ENCODE data around the gene NAP1L4.

Gene NAP1L4, protein sequence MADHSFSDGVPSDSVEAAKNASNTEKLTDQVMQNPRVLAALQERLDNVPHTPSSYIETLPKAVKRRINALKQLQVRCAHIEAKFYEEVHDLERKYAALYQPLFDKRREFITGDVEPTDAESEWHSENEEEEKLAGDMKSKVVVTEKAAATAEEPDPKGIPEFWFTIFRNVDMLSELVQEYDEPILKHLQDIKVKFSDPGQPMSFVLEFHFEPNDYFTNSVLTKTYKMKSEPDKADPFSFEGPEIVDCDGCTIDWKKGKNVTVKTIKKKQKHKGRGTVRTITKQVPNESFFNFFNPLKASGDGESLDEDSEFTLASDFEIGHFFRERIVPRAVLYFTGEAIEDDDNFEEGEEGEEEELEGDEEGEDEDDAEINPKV

DNA sequence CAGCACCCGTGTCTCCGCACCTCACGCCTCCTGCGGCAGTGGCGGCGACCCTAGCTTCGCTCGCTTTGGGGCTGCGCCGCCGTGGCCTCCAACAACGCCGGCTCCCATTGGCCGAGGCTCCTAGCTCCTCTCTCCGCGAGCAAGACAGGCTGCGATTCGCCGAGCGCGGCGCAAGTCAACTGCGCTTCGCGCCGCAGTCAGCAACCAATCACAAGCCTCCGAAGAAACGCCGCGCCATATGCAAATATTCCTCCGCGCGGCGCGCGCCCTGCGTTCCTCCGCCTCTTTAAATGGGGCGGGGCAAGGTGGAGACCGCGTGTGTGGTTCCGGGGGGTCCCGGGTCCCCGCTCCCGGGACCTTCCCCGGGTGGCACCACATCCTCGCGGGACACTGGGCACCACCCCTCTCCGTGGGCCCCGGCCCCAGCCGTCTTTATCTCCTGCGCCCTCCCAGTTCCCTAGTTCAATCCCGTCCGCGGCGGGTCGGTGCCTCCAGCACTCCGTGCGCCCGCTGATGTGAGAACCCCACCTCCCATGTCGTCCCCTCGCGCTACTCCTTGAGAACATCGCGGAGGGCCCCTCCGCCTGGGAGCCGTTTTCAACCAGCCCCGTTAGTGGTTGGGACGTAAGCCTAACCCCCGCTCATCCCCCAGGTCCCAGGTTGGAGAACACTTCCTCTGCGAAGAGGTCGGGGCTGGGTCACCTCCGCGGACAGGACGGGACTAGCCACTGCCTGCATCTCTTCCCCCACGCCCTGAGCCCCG, at the start of gene NAP1L4:
NAP1L4 (minus strand) TSS at position 96 of the 763 bp plus-strand sequence. CDS start 13,109 bp downstream, outside the sequence.
- DNase-seq (ENCODE audit: insufficient read length, low spot score) (peak; percentile 99), FAIRE-seq (peak; percentile 82)

DNA sequence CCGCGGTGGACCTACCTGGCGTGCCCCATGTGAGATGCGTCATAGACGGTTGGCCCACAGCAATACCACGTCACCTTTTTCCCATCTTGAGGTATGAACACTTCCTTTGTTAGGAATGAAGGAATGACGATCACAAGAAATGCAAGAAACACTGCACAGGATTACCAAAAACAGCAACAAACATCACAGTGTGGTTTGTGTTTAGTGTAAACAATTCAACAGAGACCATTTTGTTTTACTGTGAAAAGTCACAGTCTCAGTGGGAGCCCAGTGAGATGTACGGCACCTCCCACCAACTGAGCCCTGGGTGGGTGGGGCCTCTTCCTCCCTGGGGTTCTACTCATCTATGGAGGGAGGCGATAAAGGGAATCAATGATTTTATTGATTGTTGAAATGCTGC, 48.8 kb upstream of the NAP1L4 start:
- DNase-seq (ENCODE audit: insufficient read length, low spot score), result no peak
- no peak for FAIRE-seq

DNA sequence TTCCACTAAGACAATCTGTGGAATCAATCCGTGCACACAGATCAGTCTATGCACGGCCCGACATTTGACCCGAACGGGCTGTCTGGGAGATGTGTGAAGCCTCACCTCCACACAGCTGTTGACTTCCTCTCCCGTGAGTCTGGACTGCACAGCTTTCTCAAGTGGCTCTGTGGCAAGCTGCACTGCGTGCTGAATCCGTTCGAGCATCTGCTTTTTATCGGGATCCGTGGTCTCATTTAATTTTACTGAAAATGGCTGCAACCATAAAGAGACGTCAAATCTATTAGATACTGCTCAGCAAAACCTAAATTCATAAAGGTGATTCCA, 45.8 kb upstream of the NAP1L4 start:
- FAIRE-seq (no peak), DNase-seq (ENCODE audit: insufficient read length, low spot score) (no peak)

DNA sequence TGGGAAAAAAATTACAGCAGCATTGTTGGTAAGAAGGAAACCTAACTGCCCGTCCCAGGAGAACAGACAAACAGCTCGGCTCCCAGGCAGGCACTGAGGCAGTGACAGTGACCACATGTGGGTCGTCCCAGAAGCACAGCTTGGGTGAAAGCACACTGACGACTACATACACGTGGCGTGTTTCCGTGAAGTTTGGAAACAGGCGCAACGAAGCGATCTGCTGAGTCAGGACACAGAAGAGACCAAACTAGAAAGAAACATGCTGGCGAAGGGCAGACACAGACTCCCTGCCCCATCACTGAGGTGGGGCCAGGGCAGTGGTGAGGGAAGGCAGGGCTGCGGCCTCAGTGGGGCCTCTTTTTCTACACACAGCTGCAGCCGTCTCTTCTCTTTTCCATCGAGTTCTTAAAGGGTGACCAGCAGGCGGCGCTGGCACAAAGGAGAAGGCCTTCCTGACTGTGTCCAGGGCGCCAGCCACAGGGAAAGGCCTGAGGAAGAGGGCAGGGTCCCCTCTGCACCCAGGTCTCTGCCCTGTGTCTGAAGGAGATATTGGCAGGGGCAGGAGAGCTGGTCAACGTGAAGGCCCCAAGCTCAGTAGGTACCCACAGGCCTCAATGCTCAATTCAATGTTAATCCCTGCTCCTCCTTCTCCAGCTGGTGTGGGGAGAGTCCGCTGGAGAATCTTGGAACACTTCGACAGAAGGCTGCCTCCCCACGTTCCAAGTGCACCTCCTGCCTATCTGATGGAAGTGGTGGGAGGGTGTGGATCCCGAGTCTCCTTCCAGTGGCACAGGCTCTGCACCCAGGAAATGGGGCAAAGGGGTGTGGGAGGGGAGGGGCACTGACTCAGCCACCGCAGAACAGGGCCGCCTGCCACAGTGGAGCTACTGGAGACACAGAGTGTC, 45.2 kb upstream of the NAP1L4 start:
- FAIRE-seq (peak; percentile 31), DNase-seq (ENCODE audit: insufficient read length, low spot score) (peak; percentile 63)

DNA sequence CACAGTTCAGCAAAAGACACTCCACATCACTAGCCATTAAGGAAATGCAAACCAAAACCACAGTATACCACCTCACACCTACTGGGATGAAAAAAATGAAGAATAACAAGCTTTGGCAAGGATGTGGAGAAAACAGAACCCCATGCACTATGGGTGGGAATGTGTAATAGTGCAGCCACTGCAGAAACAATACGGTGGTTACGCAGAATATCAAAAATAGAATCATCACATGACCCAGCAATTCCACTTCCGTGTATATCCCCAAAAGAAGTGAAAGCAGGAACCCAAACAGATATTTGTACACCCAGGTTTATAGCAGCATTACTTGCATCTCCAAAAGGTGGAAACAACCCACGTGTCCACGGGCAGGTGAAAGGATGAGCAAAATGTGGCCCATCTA, 44.3 kb upstream of the NAP1L4 start:
- FAIRE-seq, result peak; percentile 20
- DNase-seq (ENCODE audit: insufficient read length, low spot score), result no peak

DNA sequence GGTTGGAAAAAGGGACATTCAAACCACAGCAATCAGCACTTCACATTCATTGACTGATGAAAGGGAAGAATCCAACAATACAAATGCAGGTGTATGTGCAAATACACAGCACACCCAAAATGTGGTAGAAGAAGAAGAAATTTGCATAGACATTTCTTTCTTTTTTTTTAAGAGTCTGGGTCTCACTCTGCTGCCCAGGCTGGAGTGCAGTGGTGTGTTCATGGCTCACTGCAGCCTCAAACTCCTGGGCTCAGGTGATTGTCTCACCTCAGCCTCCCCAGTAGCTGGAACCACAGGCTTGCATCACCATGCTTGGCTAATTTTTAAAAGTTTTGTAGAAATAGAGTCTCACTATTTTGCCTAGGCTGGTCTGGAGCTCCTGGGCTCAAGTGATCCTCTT, 43.2 kb upstream of the NAP1L4 start:
- FAIRE-seq (no peak), DNase-seq (ENCODE audit: insufficient read length, low spot score) (no peak)

DNA sequence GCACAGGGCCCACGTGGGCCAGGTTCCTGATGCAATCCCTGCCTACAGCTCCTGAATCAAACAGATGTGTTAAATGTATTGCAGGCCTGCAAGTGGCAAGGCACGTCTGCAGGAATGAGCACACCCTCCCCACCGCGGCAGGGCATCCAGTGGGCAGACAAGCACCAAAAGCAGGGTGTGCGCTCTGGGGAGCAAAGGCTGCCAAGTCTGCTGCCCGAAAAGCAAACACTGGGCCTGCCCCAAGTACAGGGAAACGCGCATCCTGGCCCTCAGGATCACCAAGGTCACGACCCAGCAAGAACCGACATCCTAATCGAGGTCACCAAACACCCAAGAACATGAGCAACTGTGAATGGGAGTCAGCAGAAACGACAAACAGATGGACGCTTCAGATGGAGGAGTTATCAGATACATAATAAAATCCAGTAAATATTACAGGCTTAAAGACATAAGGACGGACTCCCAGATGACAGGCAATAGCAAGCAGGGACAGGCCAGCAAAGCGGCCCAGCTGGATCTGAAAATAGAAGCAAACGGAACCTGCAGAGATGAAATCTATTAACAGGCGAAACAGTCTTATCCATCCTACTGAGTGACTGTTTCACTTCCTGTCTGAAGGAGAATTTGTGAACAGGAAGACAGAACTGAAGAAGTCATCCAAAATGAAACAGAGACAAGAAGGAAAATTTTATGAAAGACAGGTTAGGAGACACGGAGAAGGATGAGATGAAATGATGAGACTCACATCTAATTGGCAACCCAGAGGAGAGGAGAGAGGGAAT, 38.4 kb upstream of the NAP1L4 start:
- no peak for FAIRE-seq
- no peak for DNase-seq (ENCODE audit: insufficient read length, low spot score)

DNA sequence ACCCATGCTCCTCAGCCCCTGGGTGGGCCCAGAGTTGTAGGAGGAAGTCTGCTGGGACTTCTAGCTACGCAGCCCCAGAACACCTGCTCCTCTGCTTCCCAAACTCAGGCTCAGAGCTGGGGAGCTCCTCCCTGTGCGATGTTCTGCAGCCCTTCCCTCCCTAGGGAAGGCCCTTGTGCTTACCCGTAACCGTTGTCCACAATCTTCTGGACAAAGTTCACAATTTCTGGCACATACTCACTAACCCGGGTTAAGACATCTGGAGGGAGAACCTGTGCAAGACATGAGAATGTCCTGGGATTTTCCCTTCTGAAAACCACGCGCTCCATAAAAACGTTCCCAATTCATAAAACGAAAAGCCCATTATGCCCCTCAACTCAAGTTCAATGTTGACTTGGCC, 36.7 kb upstream of the NAP1L4 start:
- DNase-seq (ENCODE audit: insufficient read length, low spot score), result no peak
- no peak for FAIRE-seq

DNA sequence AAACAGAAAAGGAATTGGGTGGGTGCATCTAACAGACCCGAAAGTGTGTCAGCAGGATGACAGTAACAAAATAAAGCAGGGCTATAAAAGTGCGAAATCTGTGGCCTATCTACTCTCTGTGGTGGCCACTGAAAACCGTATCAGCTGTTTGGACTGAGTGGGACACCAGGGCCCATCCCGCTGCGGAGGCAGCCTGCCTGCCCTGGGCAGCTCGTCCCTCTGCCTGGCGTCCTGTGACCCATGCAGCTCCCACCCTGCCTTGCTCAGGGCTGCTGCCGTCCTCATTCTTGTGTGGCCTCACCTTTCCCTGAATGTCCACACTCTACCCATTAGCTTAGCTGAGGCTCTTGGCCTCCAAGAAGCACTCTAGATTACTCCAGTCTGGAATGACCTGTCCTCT, 34.7 kb upstream of the NAP1L4 start:
- FAIRE-seq (no peak), DNase-seq (ENCODE audit: insufficient read length, low spot score) (no peak)

DNA sequence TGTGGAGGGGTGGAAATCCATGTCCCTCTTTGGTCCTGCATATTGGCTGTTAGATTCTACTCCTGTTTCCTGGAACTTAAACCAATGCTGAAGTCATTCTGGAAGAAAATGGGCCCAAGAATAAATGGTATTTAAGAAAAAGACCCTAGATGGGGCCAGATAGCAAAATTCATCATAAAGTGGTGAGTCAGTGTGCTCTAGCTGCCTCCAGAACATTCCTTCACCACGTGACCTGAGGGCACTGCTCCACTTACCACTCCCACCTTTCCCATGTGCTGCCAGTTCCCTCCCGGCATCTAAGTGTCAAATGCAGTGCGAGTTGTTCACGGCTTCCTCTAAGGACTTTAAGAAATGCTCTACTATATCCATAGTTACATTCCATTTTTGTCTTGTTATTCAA, 30.9 kb upstream of the NAP1L4 start:
- DNase-seq (ENCODE audit: insufficient read length, low spot score), result no peak
- no peak for FAIRE-seq

DNA sequence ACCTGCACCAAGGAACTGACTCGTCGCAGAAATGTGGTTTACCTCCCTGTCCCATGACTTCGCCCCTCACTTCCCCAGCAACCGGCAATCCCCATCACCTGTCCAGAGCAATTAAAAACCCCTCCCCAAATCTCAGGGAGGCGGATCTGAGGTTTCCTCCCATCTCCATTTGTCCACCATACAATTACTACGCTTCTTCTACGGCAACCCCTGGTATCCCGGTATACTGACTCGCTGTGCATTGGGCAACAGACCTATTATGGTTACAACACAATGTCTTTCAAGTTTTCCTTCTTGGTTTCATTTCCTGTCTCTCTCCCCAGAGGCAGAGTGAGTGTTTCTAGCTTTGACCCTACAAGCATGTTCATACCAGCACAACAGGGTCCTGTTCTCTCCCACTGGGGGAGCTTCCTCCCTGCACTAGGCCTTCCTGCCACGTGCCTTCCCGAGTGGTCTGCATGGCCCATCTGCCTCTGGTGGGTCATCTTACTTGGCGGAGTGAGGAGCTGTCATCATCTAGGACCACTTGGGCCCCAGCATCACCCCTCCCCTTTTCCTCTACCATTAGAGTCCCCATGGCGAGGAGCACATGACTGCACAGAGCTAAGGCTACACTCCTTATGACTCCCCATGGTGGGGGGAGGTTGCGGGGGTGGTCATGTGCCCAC, 30.3 kb upstream of the NAP1L4 start:
- no peak for FAIRE-seq
- DNase-seq (ENCODE audit: insufficient read length, low spot score), result no peak

DNA sequence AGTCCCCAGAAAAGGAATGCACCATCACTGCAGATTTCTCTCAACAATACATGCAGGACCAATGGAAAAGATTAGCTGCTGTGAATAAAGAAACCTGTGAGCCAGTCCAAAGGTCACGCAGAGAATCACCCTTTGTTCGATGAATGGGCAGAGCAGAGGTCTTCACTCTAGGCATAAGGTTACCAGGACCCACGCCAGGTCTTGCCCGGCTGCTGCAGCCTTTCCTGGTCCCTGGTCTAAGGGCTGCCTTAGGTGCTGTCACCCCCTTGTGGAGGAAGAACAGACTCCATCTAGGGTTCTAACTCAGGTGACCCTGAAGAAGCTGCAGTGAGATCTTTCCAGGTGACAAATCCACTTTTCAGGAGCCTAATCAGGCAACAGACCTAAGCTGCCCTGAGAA, 29.0 kb upstream of the NAP1L4 start:
- FAIRE-seq (no peak), DNase-seq (ENCODE audit: insufficient read length, low spot score) (peak; percentile 52)

DNA sequence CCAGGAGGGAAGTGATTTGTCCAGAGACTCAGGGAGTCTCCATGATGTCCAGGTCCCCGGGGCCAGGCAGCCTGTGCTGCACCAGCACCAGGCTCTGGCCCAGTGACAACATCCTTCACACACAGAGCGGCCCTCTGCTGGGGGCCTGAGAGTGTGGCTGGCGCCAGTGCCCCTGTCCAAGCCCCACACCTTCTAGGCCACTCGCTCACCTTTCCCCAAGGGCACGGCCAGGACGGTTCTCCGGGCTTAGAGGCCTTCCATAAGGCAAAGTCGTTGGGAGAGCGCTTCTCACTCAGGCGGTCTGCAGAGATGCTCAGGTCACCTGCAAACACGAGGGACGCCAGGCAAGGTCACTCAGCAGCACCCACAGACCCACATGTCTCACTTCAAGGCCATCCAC, 27.9 kb upstream of the NAP1L4 start:
- FAIRE-seq (no peak), DNase-seq (ENCODE audit: insufficient read length, low spot score) (no peak)

DNA sequence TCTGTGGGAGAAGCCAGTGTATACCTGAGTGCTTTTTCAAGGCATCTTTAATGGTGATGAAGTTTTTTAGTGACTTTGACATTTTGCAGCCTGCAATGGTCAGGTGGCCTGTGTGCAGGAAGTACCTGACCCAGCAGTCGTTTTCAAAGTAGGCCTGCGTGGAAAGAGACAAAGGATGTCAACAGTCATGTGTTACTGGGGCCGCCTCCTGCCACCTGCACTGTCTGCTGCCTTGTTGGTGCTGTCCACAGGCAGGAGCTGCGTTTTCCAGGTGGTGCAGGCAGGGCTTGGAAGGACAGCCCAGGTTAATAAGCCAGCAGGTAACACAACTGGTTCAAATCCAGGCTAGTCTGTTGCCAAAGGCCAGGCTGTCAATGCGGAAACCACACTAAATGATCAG, 26.5 kb upstream of the NAP1L4 start:
- DNase-seq (ENCODE audit: insufficient read length, low spot score) (no peak), FAIRE-seq (no peak)

DNA sequence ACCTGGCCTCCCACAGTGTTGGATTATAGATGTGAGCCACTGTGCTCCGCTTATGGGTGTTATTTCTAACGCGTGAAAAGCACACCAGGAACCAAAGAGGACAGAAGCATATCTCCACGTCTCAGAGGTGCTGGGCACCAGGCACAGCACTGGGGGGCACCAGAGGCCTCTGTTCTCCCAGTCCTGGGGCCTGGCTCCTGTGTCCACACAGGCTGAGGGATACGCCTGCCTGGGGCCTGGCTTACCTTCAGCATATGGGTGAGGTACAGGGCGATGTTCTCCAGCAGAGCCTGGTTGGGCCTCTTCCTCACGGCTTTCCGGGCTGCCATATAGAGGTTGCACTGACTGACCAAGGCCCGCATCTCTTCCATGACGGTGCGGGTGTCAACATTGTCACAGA, 24.7 kb upstream of the NAP1L4 start:
- no peak for FAIRE-seq
- no peak for DNase-seq (ENCODE audit: insufficient read length, low spot score)

DNA sequence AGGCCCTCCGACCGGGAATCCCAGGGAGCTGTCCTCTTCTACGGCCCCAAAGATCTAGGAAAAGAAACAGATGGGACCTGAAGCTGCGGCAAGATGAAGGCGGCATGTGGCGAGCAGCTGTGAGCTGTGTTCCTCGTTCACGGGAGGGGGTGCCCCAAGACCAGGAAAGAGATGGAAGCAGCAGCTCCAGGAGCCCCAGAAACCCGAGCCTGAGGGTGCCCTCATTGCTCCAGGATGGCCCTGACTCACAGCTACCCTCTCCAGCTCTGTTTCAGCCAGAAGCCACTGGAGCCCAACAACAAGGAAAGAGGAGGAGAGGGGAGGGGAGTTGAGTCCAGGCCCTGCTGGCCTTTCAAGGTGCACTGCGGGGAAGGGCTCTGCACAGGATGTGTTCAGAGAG, 23.7 kb upstream of the NAP1L4 start:
- no peak for FAIRE-seq
- DNase-seq (ENCODE audit: insufficient read length, low spot score), result no peak

DNA sequence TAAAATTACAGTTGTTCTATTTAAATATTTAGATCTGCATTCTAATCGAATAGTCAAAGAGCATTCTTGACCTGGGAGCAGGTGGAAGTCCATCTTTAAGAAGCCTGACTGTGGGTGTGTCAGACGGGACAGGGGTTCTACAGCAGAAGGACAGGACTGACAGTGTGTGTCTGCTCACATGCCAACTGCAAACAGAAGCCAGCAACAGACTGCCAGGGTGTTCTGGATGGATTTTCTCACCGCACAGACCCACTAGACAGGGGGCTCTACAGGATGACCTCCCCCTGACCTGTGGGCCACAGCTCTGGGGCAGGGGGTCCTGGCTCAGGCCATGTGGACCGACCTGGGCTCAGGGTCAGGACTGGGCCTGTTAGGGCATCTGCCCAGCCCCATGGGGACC, 22.8 kb upstream of the NAP1L4 start:
- FAIRE-seq, result no peak
- DNase-seq (ENCODE audit: insufficient read length, low spot score), result no peak

DNA sequence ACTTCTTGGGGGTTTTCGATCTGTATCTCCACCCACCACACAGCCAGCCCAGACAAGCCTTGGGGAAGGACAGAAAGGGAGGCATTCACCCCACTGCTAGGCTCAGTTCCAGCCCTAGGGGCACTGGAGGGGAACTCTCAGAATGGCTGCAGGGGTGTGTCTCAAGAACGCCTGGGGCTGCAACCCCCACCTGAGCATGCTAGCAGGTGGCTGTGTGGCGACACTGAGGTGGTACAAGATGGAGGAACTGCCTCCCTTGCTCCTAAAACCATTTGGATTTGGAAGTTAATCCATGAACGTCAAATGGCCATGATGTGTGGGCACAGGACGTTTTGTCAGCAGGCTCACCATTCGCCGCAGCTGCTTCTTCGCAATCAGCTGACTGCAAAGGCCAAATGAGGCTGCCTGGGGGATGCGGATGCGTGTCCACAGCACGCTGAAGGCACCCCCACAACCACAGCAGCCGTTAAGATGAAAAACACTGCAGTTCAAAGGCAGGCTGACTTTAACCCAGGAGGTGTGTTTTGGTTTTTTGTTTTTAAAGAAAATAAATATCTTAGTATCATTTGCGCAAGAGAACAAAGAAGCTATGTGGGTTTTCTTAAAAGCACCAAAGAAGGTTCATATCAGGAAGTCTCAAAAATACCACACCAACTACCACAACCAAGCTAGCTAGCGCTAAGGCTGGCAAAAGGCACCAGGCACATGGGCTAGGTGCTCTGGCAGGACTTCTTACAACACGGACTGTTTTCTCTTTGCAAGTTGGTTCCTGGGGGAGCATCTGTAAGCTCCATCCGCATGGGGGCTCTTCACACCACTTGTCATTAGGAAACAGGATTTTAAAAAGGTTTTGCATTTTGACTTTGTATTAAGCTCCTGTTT, 22.2 kb upstream of the NAP1L4 start:
- FAIRE-seq (no peak), DNase-seq (ENCODE audit: insufficient read length, low spot score) (no peak)
